Mesenchymal stem cell (in vitro differentiated cells and primary cell): ENCODE data around the gene MFN2.

Experiments
- DNase-seq: peaks from one replicate; pipeline ENCODE4 v3.0.0-alpha.2; 2013
- H2AFZ ChIP-seq: one replicate; pipeline ENCODE4 v1.6.1; 2013; ENCODE audit warnings: low read depth, mild to moderate bottlenecking, control low read depth, inconsistent platforms, low read length, moderate library complexity
- H2AK5ac ChIP-seq: 2 replicates; pipeline ENCODE4 v1.6.1; 2013; ENCODE audit warnings: low read length, moderate library complexity, mild to moderate bottlenecking, inconsistent platforms; ENCODE audit not compliant: severe bottlenecking
- H2BK120ac ChIP-seq: one replicate; pipeline ENCODE4 v1.6.1; 2013; ENCODE audit warnings: low read depth, mild to moderate bottlenecking, inconsistent platforms, low read length, moderate library complexity
- H2BK12ac ChIP-seq, 2 experiments: one replicate each; pipeline ENCODE4 v1.6.1; 2013; ENCODE audit warnings: inconsistent platforms in 2 of 2, low read length in 2 of 2, mild to moderate bottlenecking in 2 of 2, moderate library complexity in 2 of 2, control low read depth in 1 of 2
- H2BK15ac ChIP-seq: one replicate; pipeline ENCODE4 v1.6.1; 2013; ENCODE audit warnings: mild to moderate bottlenecking, low read depth, inconsistent platforms; ENCODE audit not compliant: poor library complexity, severe bottlenecking
- H2BK5ac ChIP-seq: 2 replicates; pipeline ENCODE4 v1.6.1; 2013; ENCODE audit warnings: low read depth, mild to moderate bottlenecking, low read length, control low read depth, inconsistent platforms; ENCODE audit not compliant: poor library complexity, severe bottlenecking
- H3K14ac ChIP-seq, 2 experiments: one replicate each; pipeline ENCODE4 v1.6.1; 2013; ENCODE audit warnings: inconsistent platforms in 2 of 2, low read length in 2 of 2, control low read depth in 1 of 2, mild to moderate bottlenecking in 1 of 2, moderate library complexity in 1 of 2
- H3K18ac ChIP-seq, 2 experiments: one replicate each; pipeline ENCODE4 v1.6.1; 2013; ENCODE audit warnings: inconsistent platforms in 2 of 2, low read length in 2 of 2, control low read depth in 1 of 2, low read depth in 1 of 2, mild to moderate bottlenecking in 1 of 2
- H3K23ac ChIP-seq, 2 experiments: one replicate each; pipeline ENCODE4 v1.6.1; 2013; ENCODE audit warnings: inconsistent platforms in 2 of 2, low read length in 2 of 2, mild to moderate bottlenecking in 2 of 2, moderate library complexity in 2 of 2, control low read depth in 1 of 2
- H3K27ac ChIP-seq: 2 replicates; pipeline ENCODE4 v1.5.1; 2013; ENCODE audit warnings: mild to moderate bottlenecking, moderate library complexity, low read length, control low read depth, inconsistent platforms; ENCODE audit not compliant: poor library complexity, severe bottlenecking
- H3K27me3 ChIP-seq, 2 experiments: 2 replicates each; pipeline versions ENCODE4 v1.6.1 to v1.7.0; 2013; ENCODE audit warnings: low read length in 2 of 2, mild to moderate bottlenecking in 2 of 2, moderate library complexity in 2 of 2, control low read depth in 1 of 2, inconsistent platforms in 1 of 2; ENCODE audit not compliant: control insufficient read depth in 1 of 2, insufficient read depth in 1 of 2
- H3K36me3 ChIP-seq, 2 experiments: 2 replicates each; pipeline versions ENCODE4 v1.6.1 to v1.7.0; 2013; ENCODE audit warnings: low read length in 2 of 2, control low read depth in 1 of 2, inconsistent platforms in 1 of 2, low read depth in 1 of 2, mild to moderate bottlenecking in 1 of 2; ENCODE audit not compliant: insufficient read depth in 2 of 2, control insufficient read depth in 1 of 2
- H3K4ac ChIP-seq, 2 experiments: one replicate each; pipeline ENCODE4 v1.6.1; 2013; ENCODE audit warnings: inconsistent platforms in 2 of 2, low read length in 2 of 2, mild to moderate bottlenecking in 2 of 2, moderate library complexity in 2 of 2, control low read depth in 1 of 2, low read depth in 1 of 2
- H3K4me1 ChIP-seq: 2 replicates; pipeline ENCODE4 v1.6.1; 2013; ENCODE audit warnings: low read depth, low read length, control low read depth; ENCODE audit not compliant: control insufficient read depth, insufficient read depth
- H3K4me2 ChIP-seq: 2 replicates; pipeline ENCODE4 v1.6.1; 2013; ENCODE audit warnings: low read length, mild to moderate bottlenecking, inconsistent platforms; ENCODE audit not compliant: poor library complexity, severe bottlenecking
- H3K4me3 ChIP-seq, 2 experiments: 2 replicates each; pipeline versions ENCODE4 v1.5.1 to v1.7.0; 2013; ENCODE audit warnings: low read length in 2 of 2, mild to moderate bottlenecking in 2 of 2, control low read depth in 1 of 2, low read depth in 1 of 2; ENCODE audit not compliant: insufficient read depth in 1 of 2
- H3K79me1 ChIP-seq: replicated peaks from 2 replicates; pipeline ENCODE4 v1.6.1; 2013; ENCODE audit warnings: mild to moderate bottlenecking, control low read depth, low read length, inconsistent platforms; ENCODE audit not compliant: poor library complexity, severe bottlenecking
- H3K9ac ChIP-seq: 2 replicates; pipeline ENCODE4 v1.7.0; 2013; ENCODE audit warnings: mild to moderate bottlenecking, low read length, moderate library complexity
- H3K9me3 ChIP-seq: 2 replicates; pipeline ENCODE4 v1.7.0; 2013; ENCODE audit warnings: mild to moderate bottlenecking, low read length; ENCODE audit not compliant: control insufficient read depth
- H4K8ac ChIP-seq: one replicate; pipeline ENCODE4 v1.6.1; 2013; ENCODE audit warnings: inconsistent platforms, mild to moderate bottlenecking, low read length, moderate library complexity
- H4K91ac ChIP-seq: one replicate; pipeline ENCODE4 v1.6.1; 2013; ENCODE audit warnings: mild to moderate bottlenecking, low read length, inconsistent platforms
- WGBS: methylation state at CpG from one replicate; pipeline ENCODE4 v1.1.7; 2013; ENCODE audit warnings: mixed read lengths; 5-methylcytosine and 5-hydroxymethylcytosine counted together

MFN2 gene

GRCh38 chr1:11978301-11978700, 1.9 kb upstream of the MFN2 start:
- H3K9me3 ChIP-seq, result no peaks in the 10 kb centered on the region
- no peak overlapping the region for H2AK5ac ChIP-seq
- peaks cover 32 to 34% of the 10 kb centered on the region in 2 experiments for H3K36me3 ChIP-seq
- H4K8ac ChIP-seq, result no peak overlapping the region
- H3K23ac ChIP-seq, result no peak overlapping the region
- H3K79me1 ChIP-seq, result peaks cover 14% of the 10 kb centered on the region
- no peak overlapping the region for H2BK5ac ChIP-seq
- H2BK15ac ChIP-seq, result no peak overlapping the region
- no peak overlapping the region for H3K27ac ChIP-seq
- no peak overlapping the region for H4K91ac ChIP-seq
- no peak overlapping the region for H3K4me2 ChIP-seq
- H3K18ac ChIP-seq, result no peak overlapping the region
- H2AFZ ChIP-seq, result no peak overlapping the region
- no peak overlapping the region for H3K4me3 ChIP-seq
- 92% methylated on average over 7 of the region's 8 CpGs for WGBS
- DNase-seq, result no peak
- no peaks in the 10 kb centered on the region for H3K27me3 ChIP-seq
- H3K4ac ChIP-seq, result no peak overlapping the region
- H3K14ac ChIP-seq, result no peak overlapping the region
- peaks cover 13% of the 10 kb centered on the region for H3K4me1 ChIP-seq
- H2BK12ac ChIP-seq, result no peak overlapping the region
- H2BK120ac ChIP-seq, result no peak overlapping the region
- H3K9ac ChIP-seq, result no peak overlapping the region

GRCh38 chr1:11979028-11979850, 1.0 kb upstream of the MFN2 start:
- H2BK15ac ChIP-seq, result no peak overlapping the region
- H2AFZ ChIP-seq, result peak overlapping the region; percentile 67
- H3K4me2 ChIP-seq, result peak overlapping the region; percentile 85
- DNase-seq, result no peak
- WGBS, result 69% methylated on average over 29 of the region's 29 CpGs
- H2AK5ac ChIP-seq, result no peak overlapping the region
- H3K23ac ChIP-seq, result no peak overlapping the region
- H3K14ac ChIP-seq, result no peak overlapping the region
- peak overlapping the region; percentile 15 for H4K8ac ChIP-seq
- peak overlapping the region in 1 of 2 experiments; percentile 24 for H3K4ac ChIP-seq
- no peak overlapping the region for H2BK120ac ChIP-seq
- H3K27me3 ChIP-seq, result no peaks in the 10 kb centered on the region
- peak overlapping the region; percentile 23 to 33 for H2BK12ac ChIP-seq
- H3K9ac ChIP-seq, result peak overlapping the region; percentile 95
- H3K36me3 ChIP-seq, result peaks cover 36 to 37% of the 10 kb centered on the region in 2 experiments
- peak overlapping the region; percentile 92 to 93 for H3K4me3 ChIP-seq
- H3K79me1 ChIP-seq, result peaks cover 22% of the 10 kb centered on the region
- peak overlapping the region; percentile 16 to 47 for H3K18ac ChIP-seq
- peaks cover 18% of the 10 kb centered on the region for H3K4me1 ChIP-seq
- peak overlapping the region; percentile 61 for H3K27ac ChIP-seq
- H3K9me3 ChIP-seq, result no peaks in the 10 kb centered on the region
- no peak overlapping the region for H2BK5ac ChIP-seq
- H4K91ac ChIP-seq, result no peak overlapping the region

GRCh38 chr1:11980676-11980972, 380 bp downstream of the MFN2 start:
- Histone ChIP-seq H3K4me3 (peak overlapping the region; percentile 92 to 93), H2BK12ac (peak overlapping the region in 1 of 2 experiments; percentile 30), H3K36me3 (peaks cover 28 to 33% of the 10 kb centered on the region in 2 experiments), H3K9me3 (no peaks in the 10 kb centered on the region), H2BK15ac (no peak overlapping the region), H3K79me1 (peaks cover 28% of the 10 kb centered on the region), H3K4me1 (peaks cover 25% of the 10 kb centered on the region), H2AK5ac (no peak overlapping the region), H2AFZ (peak overlapping the region; percentile 87), H3K27me3 (no peaks in the 10 kb centered on the region), H3K4me2 (peak overlapping the region; percentile 58), H3K23ac (peak overlapping the region in 1 of 2 experiments; percentile 66), H3K9ac (peak overlapping the region; percentile 95), H4K8ac (peak overlapping the region; percentile 94), H2BK5ac (peak overlapping the region; percentile 49), H4K91ac (peak overlapping the region; percentile 78), H3K18ac (no peak overlapping the region), H3K27ac (no peak overlapping the region), H3K14ac (no peak overlapping the region), H3K4ac (peak overlapping the region; percentile 68 to 91), H2BK120ac (peak overlapping the region; percentile 80)
- 4% methylated on average over 12 of the region's 12 CpGs for WGBS
- no peak for DNase-seq

- H3K4me2 ChIP-seq, result peak overlapping the region; percentile 58
- no peak overlapping the region for H2BK120ac ChIP-seq
- no peak overlapping the region for H3K23ac ChIP-seq
- no peaks in the 10 kb centered on the region for H3K9me3 ChIP-seq
- DNase-seq, result no peak
- H2AK5ac ChIP-seq, result no peak overlapping the region
- WGBS, result 93% methylated on average over 11 of the region's 13 CpGs
- H3K4ac ChIP-seq, result no peak overlapping the region
- peak overlapping the region; percentile 95 for H3K9ac ChIP-seq
- peak overlapping the region in 1 of 2 experiments; percentile 93 for H3K4me3 ChIP-seq
- H3K4me1 ChIP-seq, result peaks cover 30% of the 10 kb centered on the region
- H3K79me1 ChIP-seq, result peaks cover 31% of the 10 kb centered on the region
- no peak overlapping the region for H3K14ac ChIP-seq
- no peak overlapping the region for H2BK12ac ChIP-seq
- no peak overlapping the region for H3K27ac ChIP-seq
- H3K27me3 ChIP-seq, result no peaks in the 10 kb centered on the region
- no peak overlapping the region for H4K8ac ChIP-seq
- H4K91ac ChIP-seq, result no peak overlapping the region
- peaks cover 26 to 38% of the 10 kb centered on the region in 2 experiments for H3K36me3 ChIP-seq
- H3K18ac ChIP-seq, result no peak overlapping the region
- H2BK5ac ChIP-seq, result no peak overlapping the region
- H2AFZ ChIP-seq, result no peak overlapping the region
- no peak overlapping the region for H2BK15ac ChIP-seq
These were observed 1.2 kb downstream of the MFN2 start for GRCh38 chr1:11981378-11982009.
